RWPE2 (cell line): ENCODE results near the gene MBD3.
A peak's percentile ranks its signal among the peaks of the same experiment; 100 is the strongest.

Source experiments
- ATAC-seq: fragments of 200-7000 bp; cut with Tn5 transposase; 3 replicates; pipeline ENCODE4 v1.9.1; 2021; ENCODE audit warnings: low read depth
- DNase-seq: peaks from one replicate; pipeline ENCODE4 v3.0.0-alpha.2; 2020; ENCODE audit warnings: low spot score
- H3K27ac ChIP-seq: fragments of 450-650 bp; 2 replicates; pipeline ENCODE4 v1.5.1; 2017; ENCODE audit warnings: mild to moderate bottlenecking; ENCODE audit not compliant: poor library complexity, severe bottlenecking
- H3K27me3 ChIP-seq: fragments of 250-450 bp; sonication (Bioruptor Pico); 2 replicates; pipeline ENCODE4 v1.5.1; 2021; ENCODE audit warnings: mild to moderate bottlenecking, moderate library complexity; ENCODE audit not compliant: insufficient read depth, poor library complexity, severe bottlenecking
- H3K36me3 ChIP-seq: fragments of 250-450 bp; sonication (Bioruptor Pico); 2 replicates; pipeline ENCODE4 v1.5.1; 2020; ENCODE audit warnings: low read depth, mild to moderate bottlenecking, moderate library complexity
- H3K4me1 ChIP-seq: fragments of 250-450 bp; sonication (Bioruptor Pico); 2 replicates; pipeline ENCODE4 v1.5.1; 2021; ENCODE audit warnings: mild to moderate bottlenecking, moderate library complexity; ENCODE audit not compliant: insufficient read depth, poor library complexity, severe bottlenecking
- H3K4me3 ChIP-seq: fragments of 250-450 bp; sonication (Bioruptor Pico); 2 replicates; pipeline ENCODE4 v1.5.1; 2021; ENCODE audit warnings: mild to moderate bottlenecking, moderate library complexity; ENCODE audit not compliant: severe bottlenecking
- H3K9me3 ChIP-seq: fragments of 250-450 bp; sonication (Bioruptor Pico); 2 replicates; pipeline ENCODE4 v1.5.1; 2021; ENCODE audit warnings: mild to moderate bottlenecking, moderate library complexity; ENCODE audit not compliant: severe bottlenecking
- CTCF ChIP-seq: fragments of 450-650 bp; IDR thresholded peaks from one replicate; pipeline ENCODE4 v1.5.1; 2017; ENCODE audit warnings: mild to moderate bottlenecking, moderate library complexity; ENCODE audit not compliant: poor library complexity, severe bottlenecking

MBD3 gene

GRCh38 chr19:1609103-1609396 lies 16.4 kb upstream of the MBD3 start:
- TF ChIP-seq CTCF, result no peak
- DNase-seq, result no peak
- ATAC-seq, result no peak
- Histone ChIP-seq H3K27me3 (no peaks in the 10 kb centered on the region), H3K4me1 (no peaks in the 10 kb centered on the region), H3K9me3 (no peaks in the 10 kb centered on the region), H3K36me3 (peaks cover 4% of the 10 kb centered on the region), H3K4me3 (no peak overlapping the region), H3K27ac (no peak overlapping the region)

GRCh38 chr19:1608359-1609102 lies 15.9 kb upstream of the MBD3 start:
- H3K27ac ChIP-seq, result no peak overlapping the region
- H3K27me3 ChIP-seq, result no peaks in the 10 kb centered on the region
- DNase-seq (no peak), ATAC-seq (no peak)
- H3K36me3 ChIP-seq, result peaks cover 3% of the 10 kb centered on the region; the same call in 1 of the 2 replicates
- TF ChIP-seq CTCF, result no peak
- no peak overlapping the region for H3K4me3 ChIP-seq
- H3K9me3 ChIP-seq, result no peaks in the 10 kb centered on the region
- H3K4me1 ChIP-seq, result no peaks in the 10 kb centered on the region

- TF ChIP-seq CTCF, result peak; percentile 30
- no peaks in the 10 kb centered on the region for H3K4me1 ChIP-seq
- H3K4me3 ChIP-seq, result peak overlapping the region; percentile 94
- ATAC-seq (no peak), DNase-seq (no peak)
- no peaks in the 10 kb centered on the region for H3K9me3 ChIP-seq
- peaks cover 18% of the 10 kb centered on the region for H3K36me3 ChIP-seq
- no peaks in the 10 kb centered on the region for H3K27me3 ChIP-seq
- peak overlapping the region; percentile 65 for H3K27ac ChIP-seq
Measured at GRCh38 chr19:1606138-1606651, 13.5 kb upstream of the MBD3 start.

DNA sequence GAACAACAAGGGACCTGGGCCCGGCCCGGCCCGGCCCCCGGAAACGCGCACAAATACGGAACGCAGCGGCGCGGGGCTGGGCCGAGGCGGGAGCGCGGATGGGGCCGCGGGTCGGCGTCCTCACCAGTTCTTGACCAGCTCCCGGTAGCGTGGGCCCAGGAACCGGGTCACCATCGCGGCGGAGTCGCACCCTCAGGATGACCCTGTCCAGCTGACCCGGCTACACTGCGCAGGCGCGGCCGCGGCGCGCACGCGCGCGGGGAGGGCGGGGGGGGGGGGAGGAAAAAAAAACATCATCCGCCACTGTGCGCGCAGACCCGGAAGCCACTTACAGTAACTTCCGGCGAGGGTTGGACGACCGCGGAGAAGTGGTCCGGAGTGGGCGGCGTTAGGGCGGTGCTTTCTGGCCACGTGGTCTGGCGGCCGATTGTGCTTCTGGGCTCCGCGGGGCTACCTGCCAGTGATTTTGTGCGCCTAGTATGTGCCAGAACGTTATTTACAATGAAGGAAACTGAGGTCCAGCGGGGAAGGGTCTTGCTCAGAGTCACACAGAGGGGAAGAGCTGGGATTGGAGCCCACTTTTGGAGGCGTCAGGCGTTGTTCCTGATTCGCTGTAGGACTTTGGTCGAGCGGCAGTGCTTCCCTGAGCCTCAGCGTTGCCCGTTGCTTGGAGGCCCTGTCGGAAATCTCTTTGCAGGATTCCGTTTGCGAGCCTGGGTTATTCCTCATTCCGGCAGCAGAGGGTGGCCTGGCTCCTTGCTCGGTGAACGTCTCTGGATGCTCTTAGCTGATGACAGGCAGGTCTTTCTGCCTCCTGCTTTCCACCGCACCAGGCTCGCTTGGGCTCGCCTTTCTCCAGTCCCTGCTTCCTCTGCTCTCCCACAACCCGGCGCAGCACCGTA lies 12.8 kb upstream of the MBD3 start, which contains the start of gene UQCR11:
Gene UQCR11, minus strand, starts transcription at position 227 of the 902 bp plus-strand sequence. Its CDS starts 53 bp downstream, at position 174.
- Histone ChIP-seq H3K27me3 (no peaks in the 10 kb centered on the region), H3K4me1 (no peaks in the 10 kb centered on the region), H3K27ac (peak within 1 kb of the TSS; percentile 65), H3K4me3 (peak within 1 kb of the TSS; percentile 94), H3K36me3 (peaks cover 25% of the 10 kb centered on the region), H3K9me3 (no peaks in the 10 kb centered on the region)
- TF ChIP-seq CTCF, result peak; percentile 53
- ATAC-seq, result peak; percentile 86
- DNase-seq, result peak; percentile 94
